H4 (cell line): ENCODE measurements around the gene HCK. TPM values are rescaled to one million over a fixed set of nuclear protein-coding genes. Genes with fewer than 3 reads are reported as not detected.
A peak's percentile ranks its signal among the peaks of the same experiment; 100 is the strongest.

ENCODE experiments used
- DNase-seq: peaks from one replicate; pipeline ENCODE4 v3.0.0-alpha.2; 2015; ENCODE audit warnings: low spot score
- total RNA-seq: library from RNA; depleted of rRNA; stranded (reverse); fragments of >200 nt; shearing (Covaris generic); gene quantifications from 2 replicates; pipeline ENCODE4 v1.2.3, GENCODE V29; 2014

The HCK gene
- total RNA-seq, 1 experiment from 2014 or later, result not detected

- DNase-seq, result no peak
Observed at GRCh38 chr20:32057656-32058184, 5.7 kb downstream of the HCK start.

- DNase-seq, result no peak
Observed at GRCh38 chr20:32059189-32059588, 7.1 kb downstream of the HCK start.

GRCh38 chr20:32062776-32063170, 10.7 kb downstream of the HCK start:
- no peak for DNase-seq

- DNase-seq, result no peak
Observed at GRCh38 chr20:32063695-32064094, 11.7 kb downstream of the HCK start.

- DNase-seq, result no peak
Observed at GRCh38 chr20:32064667-32065066, 12.6 kb downstream of the HCK start.

- peak; percentile 77 for DNase-seq
Observed at GRCh38 chr20:32067234-32067821, 15.3 kb downstream of the HCK start.

GRCh38 chr20:32068174-32068573, 16.1 kb downstream of the HCK start:
- no peak for DNase-seq

GRCh38 chr20:32069711-32070110, 17.7 kb downstream of the HCK start:
- peak; percentile 48 for DNase-seq

GRCh38 chr20:32070282-32070681, 18.2 kb downstream of the HCK start:
- no peak for DNase-seq

- no peak for DNase-seq
Observed at GRCh38 chr20:32070690-32071213, 18.7 kb downstream of the HCK start.

GRCh38 chr20:32071395-32072167, 19.5 kb downstream of the HCK start:
- no peak for DNase-seq

- no peak for DNase-seq
Observed at GRCh38 chr20:32072168-32072750, 20.2 kb downstream of the HCK start.

- DNase-seq, result no peak
Observed at GRCh38 chr20:32075534-32075933, 23.5 kb downstream of the HCK start.

- no peak for DNase-seq
Observed at GRCh38 chr20:32077190-32077589, 25.1 kb downstream of the HCK start.

GRCh38 chr20:32078322-32078721, 26.3 kb downstream of the HCK start:
- no peak for DNase-seq

- no peak for DNase-seq
Observed at GRCh38 chr20:32078791-32079190, 26.7 kb downstream of the HCK start.

- DNase-seq, result no peak
Observed at GRCh38 chr20:32079655-32080109, 27.6 kb downstream of the HCK start.

GRCh38 chr20:32080783-32081182, 28.7 kb downstream of the HCK start:
- no peak for DNase-seq

- no peak for DNase-seq
Observed at GRCh38 chr20:32083469-32083868, 31.4 kb downstream of the HCK start.

GRCh38 chr20:32087070-32087469, 35.0 kb downstream of the HCK start:
- no peak for DNase-seq

- no peak for DNase-seq
Observed at GRCh38 chr20:32088759-32089158, 36.7 kb downstream of the HCK start.

GRCh38 chr20:32089637-32090362, 37.8 kb downstream of the HCK start:
- no peak for DNase-seq
